Fibroblast of pulmonary artery (primary cell): ENCODE measurements around the gene LSAMP.
A peak's percentile ranks its signal among the peaks of the same experiment; 100 is the strongest.

ENCODE experiments used
- DNase-seq: peaks from one replicate; pipeline ENCODE4 v3.0.0-alpha.2; 2010; ENCODE audit warnings: low read depth
- H3K4me3 ChIP-seq: replicated peaks from 2 replicates; pipeline ENCODE4 v1.5.1; 2011; ENCODE audit warnings: low read depth, mild to moderate bottlenecking, control low read depth, low read length, moderate library complexity
- CTCF ChIP-seq: IDR thresholded peaks from 2 replicates; pipeline ENCODE4 v1.5.1; 2011; ENCODE audit warnings: mild to moderate bottlenecking, control low read depth, low read length, inconsistent platforms; ENCODE audit errors: missing control alignments

LSAMP gene

GRCh38 chr3:116164039-116164438 is 281.2 kb downstream of the LSAMP start:
- no peak for DNase-seq
- TF ChIP-seq CTCF: no peak

DNA sequence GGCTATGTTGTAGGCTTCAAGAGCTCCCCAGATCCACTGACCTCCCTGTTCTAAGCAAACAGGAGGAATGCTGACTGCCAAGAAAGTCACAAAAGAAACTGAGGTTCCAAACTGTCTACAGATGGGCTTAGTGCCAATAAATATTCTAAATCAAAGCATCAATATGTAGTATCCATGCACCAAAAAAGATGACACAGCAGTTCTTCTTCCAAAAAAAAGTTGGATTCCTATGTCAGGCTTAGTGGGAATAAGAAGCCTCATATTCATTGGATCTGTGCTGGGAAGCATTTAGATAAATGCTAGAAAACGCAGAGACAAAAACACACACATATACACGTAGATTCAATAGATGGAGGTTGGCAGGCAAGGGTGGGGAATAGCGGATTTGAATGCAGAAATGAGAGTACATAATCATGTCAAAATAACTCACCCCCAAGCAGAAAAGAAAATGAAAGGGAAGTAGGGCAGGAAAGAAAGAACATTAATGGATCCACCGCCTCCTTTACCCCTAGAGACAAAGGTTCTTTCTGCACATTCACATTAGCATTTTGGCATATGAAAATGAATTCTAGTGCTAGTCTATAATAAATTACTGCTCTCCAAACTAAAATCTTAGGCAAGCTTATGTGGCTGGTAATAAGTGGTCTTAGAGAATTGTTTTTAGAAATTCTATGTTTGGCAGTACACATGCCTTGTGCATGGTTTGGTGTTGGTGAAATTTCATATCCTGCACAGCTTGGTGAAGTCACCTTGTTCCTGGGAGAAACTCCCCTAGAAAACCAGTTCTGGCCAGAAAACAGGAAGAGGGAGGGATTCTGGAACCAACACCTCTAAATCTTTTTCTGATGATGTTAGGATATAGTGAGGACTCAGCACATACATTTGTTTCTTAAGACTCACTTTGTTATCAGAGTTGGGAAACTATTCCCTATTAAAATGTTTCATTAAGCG is 283.4 kb downstream of the LSAMP start:
- no peak for TF ChIP-seq CTCF
- H3K4me3 ChIP-seq: no peak overlapping the region
- peak; percentile 7 for DNase-seq

More at GRCh38 chr3:116164039-116164438, 281.2 kb downstream of the LSAMP start:
- no peak overlapping the region for H3K4me3 ChIP-seq

DNA sequence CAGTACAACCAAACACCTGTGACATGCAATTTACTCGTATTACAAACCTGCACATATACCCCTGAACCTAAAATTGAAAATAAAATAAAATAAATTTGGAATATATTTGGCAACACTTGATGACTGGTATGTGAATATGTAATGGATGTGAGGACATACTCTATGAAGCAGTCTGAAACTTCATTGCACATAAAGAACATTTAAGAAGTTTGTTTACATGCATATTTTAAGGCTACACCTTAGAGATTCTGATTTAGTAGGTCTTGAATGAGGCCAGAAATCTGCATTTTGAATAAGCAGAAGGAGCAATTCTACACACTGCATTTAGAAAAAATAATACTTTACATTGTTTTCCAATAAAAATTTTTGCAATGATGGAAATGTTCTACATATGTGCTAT is 284.7 kb downstream of the LSAMP start:
- no peak for DNase-seq
- TF ChIP-seq CTCF: no peak
- H3K4me3 ChIP-seq: no peak overlapping the region

- no peak for TF ChIP-seq CTCF
- no peak overlapping the region for H3K4me3 ChIP-seq
- peak; percentile 26 for DNase-seq
Measured at GRCh38 chr3:116155841-116156240, 289.4 kb downstream of the LSAMP start.

DNA sequence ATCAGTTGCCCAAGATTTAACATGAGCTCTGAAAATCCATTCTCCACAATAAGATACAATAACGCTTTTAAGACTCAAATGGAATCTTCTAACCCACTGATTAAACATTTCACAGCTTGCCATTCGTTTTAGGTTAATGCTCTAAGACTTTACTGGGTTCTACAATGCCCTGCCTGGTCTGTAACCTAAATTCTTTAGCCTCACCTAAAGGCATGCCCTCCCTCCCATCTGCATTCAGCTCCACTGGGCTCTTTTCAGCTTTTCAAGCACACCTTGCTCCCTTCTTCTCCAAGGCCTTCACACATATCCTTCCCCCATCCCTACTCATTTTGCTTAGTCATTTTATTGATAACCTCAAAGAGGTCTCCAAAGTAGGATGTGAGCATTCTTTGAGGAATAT is 290.9 kb downstream of the LSAMP start:
- no peak for TF ChIP-seq CTCF
- no peak for DNase-seq
- no peak overlapping the region for H3K4me3 ChIP-seq

DNA sequence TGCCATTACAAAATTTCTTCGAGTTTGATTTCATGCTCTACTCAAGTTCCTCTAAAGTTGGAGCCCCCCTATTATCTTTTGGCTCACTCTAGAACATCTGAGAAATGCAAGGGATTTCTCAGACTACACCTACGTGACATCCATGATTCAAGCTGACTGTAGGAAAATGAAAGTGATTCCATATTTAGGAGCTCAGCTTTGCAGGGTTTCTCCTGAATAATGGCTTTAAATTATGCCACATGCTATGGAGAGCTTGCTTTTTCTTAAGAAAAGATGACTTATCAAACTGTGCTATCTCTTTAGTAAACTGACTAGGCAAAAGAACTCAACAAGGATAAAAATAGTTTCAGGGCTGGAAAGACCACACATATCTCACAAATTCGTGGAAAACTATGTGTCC is 292.1 kb downstream of the LSAMP start:
- no peak overlapping the region for H3K4me3 ChIP-seq
- TF ChIP-seq CTCF: no peak

More for the DNA sequence above, 292.1 kb downstream of the LSAMP start:
- peak; percentile 4 for DNase-seq
